Renal pelvis (tissue), 4 donors: ENCODE data around the gene BPI. TPM values are rescaled to one million over a fixed set of nuclear protein-coding genes. Genes with fewer than 3 reads are reported as not detected.
"Not testable (repeated sequence)": the region's sequence is repeated elsewhere in the genome, so short reads cannot be mapped to it uniquely, and the experiment has no call there.

Experiments used
- DNase-seq: peaks from one replicate; pipeline ENCODE4 v3.0.0-alpha.2; 2013
- polyA plus RNA-seq, 3 donors: library from polyadenylated mRNA; unstranded; fragments of 120-200 nt; gene quantifications; one replicate each; pipeline ENCODE4 v1.2.1, GENCODE V29; 2013; ENCODE audit not compliant: insufficient read length in 3 of 3

Gene BPI
- polyA plus RNA-seq, 3 donors, result 0.28 to 1.5 (median 1.2) TPM

- no peak for DNase-seq
Observed at GRCh38 chr20:38336726-38337125, 32.8 kb downstream of the BPI start.

GRCh38 chr20:38337561-38338140 lies 33.7 kb downstream of the BPI start:
- DNase-seq, result no peak

GRCh38 chr20:38338849-38339520 lies 35.0 kb downstream of the BPI start:
- DNase-seq, result no peak

- not testable (repeated sequence) for DNase-seq
Observed at GRCh38 chr20:38339521-38339896, 35.6 kb downstream of the BPI start.

GRCh38 chr20:38339997-38340396 lies 36.0 kb downstream of the BPI start:
- no peak for DNase-seq

- no peak for DNase-seq
Observed at GRCh38 chr20:38340693-38341092, 36.7 kb downstream of the BPI start.

GRCh38 chr20:38342216-38342615 lies 38.3 kb downstream of the BPI start:
- DNase-seq, result no peak

GRCh38 chr20:38342713-38343310 lies 38.9 kb downstream of the BPI start:
- no peak for DNase-seq

- peak; percentile 88 for DNase-seq
Observed at GRCh38 chr20:38343311-38344106, 39.6 kb downstream of the BPI start.

GRCh38 chr20:38344107-38344701 lies 40.2 kb downstream of the BPI start:
- DNase-seq, result no peak

- DNase-seq, result no peak
Observed at GRCh38 chr20:38345643-38346042, 41.7 kb downstream of the BPI start.

GRCh38 chr20:38346247-38346651 lies 42.3 kb downstream of the BPI start, which contains the start of gene LBP:
Gene LBP, plus strand, starts transcription at chr20:38346482. Its CDS starts 35 bp downstream, at chr20:38346517.
- DNase-seq, result no peak

- DNase-seq, result no peak
Observed at GRCh38 chr20:38346741-38347140, 42.8 kb downstream of the BPI start.

GRCh38 chr20:38349856-38350255 lies 45.9 kb downstream of the BPI start:
- no peak for DNase-seq

- no peak for DNase-seq
Observed at GRCh38 chr20:38350879-38351775, 47.2 kb downstream of the BPI start.

GRCh38 chr20:38353316-38353715 lies 49.4 kb downstream of the BPI start:
- no peak for DNase-seq

- DNase-seq, result no peak
Observed at GRCh38 chr20:38354227-38354626, 50.3 kb downstream of the BPI start.

- no peak for DNase-seq
Observed at GRCh38 chr20:38355161-38356012, 51.4 kb downstream of the BPI start.

- no peak for DNase-seq
Observed at GRCh38 chr20:38357653-38358207, 53.8 kb downstream of the BPI start.

GRCh38 chr20:38358556-38358955 lies 54.6 kb downstream of the BPI start:
- DNase-seq, result no peak
